Gastrocnemius medialis (tissue), 4 donors: Measurements from ENCODE around the gene ZBTB20.
"Not testable (repeated sequence)": the region's sequence is repeated elsewhere in the genome, so short reads cannot be mapped to it uniquely, and the experiment has no call there.

ENCODE experiments used
- CTCF ChIP-seq, 5 experiments: fragments of 450-650 bp in 3 of 5; fragments of 200-600 bp in 2 of 5; sonication (generic) in 2 of 5; IDR thresholded peaks in 4 of 5; conservative IDR thresholded peaks in 1 of 5; 1 replicate in 4 of 5; 2 replicates in 1 of 5; pipeline ENCODE4 v1.5.1; 2016 to 2019; ENCODE audit warnings: antibody characterized with exemption in 5 of 5, mild to moderate bottlenecking in 3 of 5, moderate library complexity in 3 of 5
- POLR2A ChIP-seq, 2 donors: fragments of 450-650 bp; IDR thresholded peaks; one replicate each; pipeline ENCODE4 v1.6.1; 2017; ENCODE audit warnings: antibody characterized with exemption in 2 of 2, mild to moderate bottlenecking in 2 of 2, moderate library complexity in 2 of 2

GRCh38 chr3:114812541-114813238, 334.4 kb downstream of the ZBTB20 start:
- not testable (repeated sequence) for TF ChIP-seq CTCF (IDR thresholded peaks at IDR 0.05 in 4 of 5, conservative IDR thresholded peaks at IDR 0.05 in 1 of 5); POLR2A (IDR thresholded peaks at IDR 0.05)
